ENCODE results near the gene SERPINA6.
"Not testable (repeated sequence)": the region's sequence is repeated elsewhere in the genome, so short reads cannot be mapped to it uniquely, and the experiment has no call there.

The SERPINA6 gene

GRCh38 chr14:94354638-94355185 lies 31.6 kb upstream of the SERPINA6 start:
- no peak overlapping the region for H3K4me3 ChIP-seq
- no peak for TF ChIP-seq CTCF (IDR thresholded peaks at IDR 0.05)
- no peak overlapping the region for H3K27ac ChIP-seq
- no peak for DNase-seq (ENCODE audit: low spot score)

GRCh38 chr14:94354190-94354589 lies 31.1 kb upstream of the SERPINA6 start:
- H3K4me3 ChIP-seq; DNase-seq (ENCODE audit: low spot score); H3K27ac ChIP-seq: not testable (repeated sequence)

- DNase-seq (ENCODE audit: low spot score) = no peak
- no peak for TF ChIP-seq CTCF (IDR thresholded peaks at IDR 0.05)
- Histone ChIP-seq H3K4me3 (no peak overlapping the region), H3K27ac (no peak overlapping the region)
Observed at GRCh38 chr14:94349276-94349675, 26.1 kb upstream of the SERPINA6 start.

DNA sequence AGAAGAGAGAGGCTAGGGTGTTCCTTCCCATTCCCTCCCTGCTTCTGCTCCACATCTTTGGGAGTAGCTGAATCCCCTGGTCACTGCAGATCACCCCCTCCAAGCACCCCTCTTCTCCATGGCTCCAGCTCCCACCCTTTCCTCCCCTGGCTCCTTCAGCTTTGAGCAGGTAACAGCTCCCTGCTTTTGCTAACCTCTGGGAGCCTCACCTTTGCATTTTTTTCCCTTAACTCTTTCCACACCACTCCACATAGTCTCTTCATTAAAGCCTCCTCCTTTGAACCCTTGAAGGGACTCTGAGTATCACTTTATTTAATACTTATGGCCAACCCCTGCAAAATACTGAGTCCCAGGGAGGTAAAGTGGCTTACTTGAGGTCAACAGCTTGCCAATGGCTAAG lies 25.7 kb upstream of the SERPINA6 start:
- no peak overlapping the region for H3K4me3 ChIP-seq
- no peak for TF ChIP-seq CTCF (IDR thresholded peaks at IDR 0.05)
- H3K27ac ChIP-seq = no peak overlapping the region
- no peak for DNase-seq (ENCODE audit: low spot score)

DNA sequence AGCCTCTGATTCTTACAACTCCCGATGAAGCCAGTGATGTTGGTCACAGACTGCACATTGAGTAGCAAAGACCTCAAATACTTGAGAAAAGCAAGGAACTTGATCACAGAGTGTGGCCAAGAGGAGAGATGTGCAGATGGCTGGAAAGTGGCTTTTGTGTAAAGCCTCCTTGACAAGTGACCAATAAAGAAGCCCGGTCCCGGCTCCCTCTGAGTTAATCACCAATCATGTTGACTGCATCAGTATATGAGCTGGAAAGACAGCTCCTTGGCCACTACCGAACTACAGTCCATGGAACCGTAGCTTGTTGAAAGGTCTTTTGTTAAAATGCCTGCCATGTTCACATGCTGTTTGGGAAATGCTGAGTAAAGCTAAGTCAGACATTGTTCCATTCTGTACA lies 23.7 kb upstream of the SERPINA6 start:
- H3K27ac ChIP-seq = no peak overlapping the region
- H3K4me3 ChIP-seq = no peak overlapping the region
- no peak for TF ChIP-seq CTCF (IDR thresholded peaks at IDR 0.05)
- DNase-seq (ENCODE audit: low spot score) = no peak

GRCh38 chr14:94346065-94346786 lies 23.1 kb upstream of the SERPINA6 start:
- H3K27ac ChIP-seq; H3K4me3 ChIP-seq; DNase-seq (ENCODE audit: low spot score): not testable (repeated sequence)

- H3K27ac ChIP-seq = no peak overlapping the region
- H3K4me3 ChIP-seq = no peak overlapping the region
- no peak for TF ChIP-seq CTCF (IDR thresholded peaks at IDR 0.05)
- DNase-seq (ENCODE audit: low spot score) = no peak
Observed at GRCh38 chr14:94345344-94346064, 22.4 kb upstream of the SERPINA6 start.

DNA sequence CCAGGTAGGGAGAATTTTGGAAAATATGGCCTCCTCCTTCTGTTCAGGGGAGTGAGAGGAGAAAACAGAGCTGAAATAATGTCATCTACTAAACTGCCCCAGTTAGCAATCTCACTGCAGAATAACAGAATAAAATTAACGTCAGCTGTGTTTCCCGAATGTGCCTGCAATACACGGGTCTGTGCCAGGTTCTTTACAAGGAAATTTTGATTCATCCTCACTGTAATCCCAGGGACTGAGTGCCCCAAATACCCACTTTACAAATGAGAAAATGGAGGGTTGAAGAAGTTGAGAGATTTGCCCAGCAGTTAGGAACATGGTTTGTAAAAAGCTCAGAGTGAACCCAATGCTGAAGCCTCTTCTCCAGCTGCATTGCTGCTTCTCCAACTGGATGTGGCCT lies 21.3 kb upstream of the SERPINA6 start:
- no peak for TF ChIP-seq CTCF (IDR thresholded peaks at IDR 0.05)
- no peak for DNase-seq (ENCODE audit: low spot score)

More for the DNA sequence above, 21.3 kb upstream of the SERPINA6 start:
- H3K4me3 ChIP-seq = no peak overlapping the region
- peak overlapping the region in 1 of 2 donors; percentile 38 for H3K27ac ChIP-seq
